Right lobe of liver (tissue), 6 donors: ENCODE data around the gene MBD3. TPM values are rescaled to one million over a fixed set of nuclear protein-coding genes. Genes with fewer than 3 reads are reported as not detected.
A peak's percentile ranks its signal among the peaks of the same experiment; 100 is the strongest.
"Not testable (repeated sequence)": the region's sequence is repeated elsewhere in the genome, so short reads cannot be mapped to it uniquely, and the experiment has no call there.

Source experiments
- ATAC-seq, 4 donors: fragments of 200-7000 bp; cut with Tn5 transposase; one replicate each; pipeline ENCODE4 v1.9.1; 2020; ENCODE audit warnings: mild to moderate bottlenecking in 4 of 4, moderate library complexity in 4 of 4
- DNase-seq, 3 donors: peaks; one replicate each; pipeline ENCODE4 v3.0.0-alpha.2; 2020
- H3K27ac ChIP-seq, 3 donors: fragments of 200-600 bp; one replicate each; pipeline ENCODE4 v1.8.0; 2022
- H3K27me3 ChIP-seq, 2 donors: fragments of 200-600 bp; one replicate each; pipeline ENCODE4 v1.8.0; 2022
- H3K36me3 ChIP-seq, 4 donors: fragments of 200-600 bp; sonication (generic) in 1 of 4; one replicate each; pipeline versions ENCODE4 v1.5.1 to v1.8.0; 2017 to 2022; ENCODE audit warnings: control low read depth in 1 of 4
- H3K4me1 ChIP-seq, 4 donors: fragments of 200-600 bp; sonication (generic) in 1 of 4; one replicate each; pipeline versions ENCODE4 v1.5.1 to v1.8.0; 2017 to 2022; ENCODE audit warnings: control low read depth in 1 of 4
- H3K4me3 ChIP-seq, 3 donors: fragments of 200-600 bp; one replicate each; pipeline ENCODE4 v1.8.0; 2022
- H3K9me3 ChIP-seq, 4 donors: fragments of 200-600 bp; sonication (generic) in 1 of 4; one replicate each; pipeline versions ENCODE4 v1.5.1 to v1.8.0; 2017 to 2022; ENCODE audit warnings: control low read depth in 1 of 4
- CTCF ChIP-seq, 4 donors: fragments of 200-600 bp in 3 of 4; fragments of 450-650 bp in 1 of 4; IDR thresholded peaks; one replicate each; pipeline versions ENCODE4 v1.5.1 to v1.8.0; 2016 to 2022; ENCODE audit warnings: antibody characterized with exemption in 4 of 4, mild to moderate bottlenecking in 2 of 4
- POLR2A ChIP-seq: fragments of 450-650 bp; IDR thresholded peaks from one replicate; pipeline ENCODE4 v1.6.1; 2017; ENCODE audit warnings: antibody characterized with exemption, mild to moderate bottlenecking
- WGBS: methylation state at CpG from one replicate; pipeline ENCODE4 v1.1.6; 2018; ENCODE audit warnings: low coverage, low lambda C conversion rate; ENCODE audit not compliant: insufficient coverage; ENCODE audit errors: missing lambda C conversion rate; 5-methylcytosine and 5-hydroxymethylcytosine counted together
- intact Hi-C, 2 donors: fragments of 100-400 bp; cut with DNase I; formaldehyde crosslinking; loops; one replicate each; pipeline versions ENCODE4 v1.11.2 to v1.14.1; 2022
- total RNA-seq, 6 experiments: library from RNA; depleted of rRNA in 2 of 6; stranded (reverse); fragments of >200 nt in 2 of 6; fragmentation: NEBNext Ultra II Directional in 3 of 6; extraction: Animal tissue kit (Norgen Biotek cat#: 25700) in 3 of 6; gene quantifications; one replicate each; pipeline versions ENCODE4 v1.1.0 to v1.2.4, GENCODE V29; 2016 to 2023
- donor health status: DM: no; HTN: yes; CAD: no.
- donor health status: DM: no; HTN: no; CAD: no.
- donor health status: DM: no; HTN: no; CAD: no.
- donor health status: DM: no; HTN: yes; CAD: no.
- donor health status: DM: no; HTN: yes; CAD: no.

MBD3 gene
- total RNA-seq, 6 experiments from 2014 or later: 27.3 to 72.1 (median 30.1) TPM

- intact Hi-C loops: no loop called here
- H3K27ac ChIP-seq: no peak overlapping the region
- H3K27me3 ChIP-seq: no peaks in the 10 kb centered on the region
- no peak overlapping the region for H3K4me3 ChIP-seq
- TF ChIP-seq POLR2A: no peak
- no peak for TF ChIP-seq CTCF (IDR thresholded peaks at IDR 0.05)
- WGBS: no CpG with 5 or more reads among the region's 23 CpGs
- DNase-seq: no peak
- no peaks in the 10 kb centered on the region for H3K36me3 ChIP-seq
- H3K4me1 ChIP-seq: no peaks in the 10 kb centered on the region
- peak in 1 of 4 donors; percentile 18 for ATAC-seq
- no peaks in the 10 kb centered on the region for H3K9me3 ChIP-seq
These were observed 59.0 kb downstream of the MBD3 start for GRCh38 chr19:1533510-1534150.

- no peak for ATAC-seq
- intact Hi-C loops: no loop called here
- DNase-seq: no peak
- no peaks in the 10 kb centered on the region for H3K36me3 ChIP-seq
- no peak overlapping the region for H3K27ac ChIP-seq
- 84% methylated on average over 9 of the region's 9 CpGs for WGBS
- H3K4me1 ChIP-seq: no peaks in the 10 kb centered on the region
- H3K27me3 ChIP-seq: no peaks in the 10 kb centered on the region
- TF ChIP-seq POLR2A (no peak), CTCF (IDR thresholded peaks at IDR 0.05) (no peak)
- no peaks in the 10 kb centered on the region for H3K9me3 ChIP-seq
- no peak overlapping the region for H3K4me3 ChIP-seq
These were observed 60.7 kb downstream of the MBD3 start for GRCh38 chr19:1532003-1532402.

GRCh38 chr19:1531587-1531986 is 61.1 kb downstream of the MBD3 start:
- intact Hi-C loops: no loop called here
- no peaks in the 10 kb centered on the region for H3K36me3 ChIP-seq
- no peaks in the 10 kb centered on the region for H3K27me3 ChIP-seq
- DNase-seq: no peak
- no peaks in the 10 kb centered on the region for H3K9me3 ChIP-seq
- ATAC-seq: no peak
- no peaks in the 10 kb centered on the region for H3K4me1 ChIP-seq
- H3K4me3 ChIP-seq: no peak overlapping the region
- WGBS: 78% methylated on average over 6 of the region's 11 CpGs
- no peak overlapping the region for H3K27ac ChIP-seq
- no peak for TF ChIP-seq CTCF (IDR thresholded peaks at IDR 0.05)

GRCh38 chr19:1530856-1531255 is 61.8 kb downstream of the MBD3 start:
- H3K4me3 ChIP-seq, intact Hi-C loops: not testable (repeated sequence)
- WGBS: 88% methylated on average over 3 of the region's 11 CpGs

GRCh38 chr19:1529430-1529816 is 63.2 kb downstream of the MBD3 start:
- TF ChIP-seq CTCF (IDR thresholded peaks at IDR 0.05): no peak
- no peak for TF ChIP-seq POLR2A
- intact Hi-C loops: no loop called here
- ATAC-seq (no peak), DNase-seq (no peak)
- Histone ChIP-seq H3K27me3 (no peaks in the 10 kb centered on the region), H3K36me3 (no peaks in the 10 kb centered on the region), H3K27ac (no peak overlapping the region), H3K9me3 (no peaks in the 10 kb centered on the region), H3K4me3 (no peak overlapping the region), H3K4me1 (no peaks in the 10 kb centered on the region)
- no CpG with 5 or more reads among the region's 16 CpGs for WGBS

More at GRCh38 chr19:1530856-1531255, 61.8 kb downstream of the MBD3 start:
- not testable (repeated sequence) for H3K4me1 ChIP-seq, H3K27me3 ChIP-seq, ATAC-seq, H3K9me3 ChIP-seq, DNase-seq, H3K27ac ChIP-seq, H3K36me3 ChIP-seq
